ENCODE data around the gene A3GALT2.
"Not testable (repeated sequence)": the region's sequence is repeated elsewhere in the genome, so short reads cannot be mapped to it uniquely, and the experiment has no call there.

Gene A3GALT2

DNA sequence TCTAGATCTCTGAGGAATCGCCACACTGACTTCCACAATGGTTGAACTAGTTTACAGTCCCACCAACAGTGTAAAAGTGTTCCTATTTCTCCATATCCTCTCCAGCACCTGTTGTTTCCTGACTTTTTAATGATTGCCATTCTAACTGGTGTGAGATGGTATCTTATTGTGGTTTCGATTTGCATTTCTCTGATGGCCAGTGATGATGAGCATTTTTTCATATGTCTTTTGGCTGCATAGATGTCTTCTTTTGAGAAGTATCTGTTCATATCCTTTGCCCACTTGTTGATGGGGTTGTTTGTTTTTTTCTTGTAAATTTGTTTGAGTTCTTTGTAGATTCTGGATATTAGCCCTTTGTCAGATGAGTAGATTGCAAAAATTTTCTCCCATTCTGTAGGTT is 30.3 kb downstream of the A3GALT2 start:
- DNase-seq, result not testable (repeated sequence)

- DNase-seq, result no peak
Measured at GRCh38 chr1:33289858-33290154, 31.1 kb downstream of the A3GALT2 start.

GRCh38 chr1:33288976-33289857 is 31.7 kb downstream of the A3GALT2 start:
- no peak for DNase-seq

DNA sequence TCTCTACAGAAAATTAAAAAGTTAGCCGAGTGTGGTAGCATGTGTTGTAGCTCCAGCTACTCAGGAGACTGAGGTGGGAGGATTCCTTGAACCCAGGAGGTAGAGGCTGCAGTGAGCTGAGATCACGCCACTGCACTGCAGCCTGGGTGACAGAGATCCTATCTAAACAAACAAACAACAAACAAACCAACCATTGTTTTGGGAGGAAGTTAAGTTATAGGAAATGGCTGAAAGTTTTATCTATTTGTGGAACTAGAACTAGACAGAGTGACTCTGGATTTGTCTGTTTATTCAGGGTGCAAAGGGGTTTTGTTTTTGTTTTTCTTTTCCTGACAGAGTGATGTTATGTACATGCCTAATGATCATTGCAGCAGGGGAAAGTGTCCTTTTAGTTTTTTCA is 33.6 kb downstream of the A3GALT2 start:
- DNase-seq, result no peak

- no peak for DNase-seq
Measured at GRCh38 chr1:33286451-33287185, 34.3 kb downstream of the A3GALT2 start.

DNA sequence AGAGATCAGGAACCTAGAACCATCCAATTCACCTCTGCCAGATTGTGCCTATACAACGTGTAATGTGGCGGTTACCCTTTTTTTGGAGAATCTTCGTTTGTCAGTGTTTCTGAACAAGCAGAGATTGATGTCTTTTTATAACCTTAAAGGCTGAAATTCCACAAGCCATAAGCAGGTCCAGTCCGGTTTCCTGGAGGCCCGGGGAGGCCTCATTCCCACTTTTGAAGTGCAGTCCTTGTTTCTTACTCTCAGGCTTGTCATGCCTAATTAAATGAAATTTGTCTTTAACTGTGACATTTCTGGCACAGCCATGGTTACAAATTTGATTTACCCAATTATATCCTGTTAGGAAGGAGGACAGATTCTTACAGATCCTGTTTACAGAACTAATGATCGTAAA is 36.8 kb downstream of the A3GALT2 start:
- DNase-seq, result no peak

GRCh38 chr1:33282791-33283190 is 38.1 kb downstream of the A3GALT2 start:
- no peak for DNase-seq

DNA sequence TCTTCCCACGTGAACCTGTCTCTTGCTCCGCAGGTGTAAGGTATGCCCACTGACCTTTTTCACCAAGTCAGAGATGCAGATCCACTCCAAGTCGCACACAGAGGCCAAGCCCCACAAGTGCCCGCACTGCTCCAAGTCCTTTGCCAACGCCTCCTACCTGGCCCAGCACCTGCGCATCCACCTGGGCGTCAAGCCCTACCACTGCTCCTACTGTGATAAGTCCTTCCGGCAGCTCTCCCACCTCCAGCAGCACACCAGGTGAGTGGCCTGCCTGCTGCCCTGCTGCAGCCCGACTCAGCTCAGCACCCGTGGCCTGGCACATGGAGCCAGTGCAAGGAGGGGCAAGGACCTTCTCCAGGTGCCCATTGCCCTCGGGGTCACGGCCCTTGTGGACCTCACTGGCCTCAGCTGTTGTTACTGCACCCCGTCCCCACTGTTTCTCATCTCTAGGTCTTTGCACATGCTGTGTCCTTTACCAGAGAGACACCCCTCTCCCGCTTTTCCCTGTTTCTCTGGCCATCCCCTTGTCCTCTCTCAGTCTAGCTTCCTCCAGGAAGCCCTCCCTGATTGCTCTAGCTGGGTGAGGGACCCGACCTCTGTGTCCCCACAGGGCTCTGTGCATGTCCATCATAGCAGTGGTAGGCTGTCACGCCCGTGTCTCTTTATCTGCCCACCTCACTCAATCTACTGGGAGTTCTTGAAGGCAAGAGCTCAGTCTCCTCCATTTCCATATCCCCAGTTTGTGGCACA is 39.2 kb downstream of the A3GALT2 start:
- no peak for DNase-seq

GRCh38 chr1:33280091-33280661 is 40.7 kb downstream of the A3GALT2 start:
- DNase-seq, result no peak

- no peak for DNase-seq
Measured at GRCh38 chr1:33277488-33278084, 43.3 kb downstream of the A3GALT2 start.

- DNase-seq, result no peak
Measured at GRCh38 chr1:33276573-33277298, 44.2 kb downstream of the A3GALT2 start.

- DNase-seq, result no peak
Measured at GRCh38 chr1:33275706-33276572, 45.0 kb downstream of the A3GALT2 start.

GRCh38 chr1:33275195-33275594 is 45.7 kb downstream of the A3GALT2 start:
- DNase-seq, result no peak

- DNase-seq, result no peak
Measured at GRCh38 chr1:33274446-33274845, 46.5 kb downstream of the A3GALT2 start.

- no peak for DNase-seq
Measured at GRCh38 chr1:33273961-33274371, 46.9 kb downstream of the A3GALT2 start.

DNA sequence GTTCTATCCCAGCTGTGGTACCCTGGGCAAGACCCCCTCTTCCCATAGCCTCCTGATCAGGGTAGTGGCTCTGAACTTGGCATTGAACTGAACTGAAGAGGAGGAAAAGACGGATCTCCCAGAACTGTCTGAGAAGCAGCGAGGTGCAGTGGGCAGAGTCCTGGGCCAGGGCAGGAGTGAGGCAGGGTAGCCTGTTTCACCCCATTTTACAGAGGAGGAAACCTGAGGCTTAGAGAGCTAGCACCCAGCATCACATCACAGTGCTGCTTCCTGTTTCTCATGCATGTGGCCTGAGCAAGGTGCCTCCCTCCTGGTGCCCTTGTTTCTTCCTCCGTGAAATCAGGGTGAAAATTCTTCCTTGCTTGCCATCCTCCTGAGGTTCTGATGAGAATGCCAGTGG is 47.5 kb downstream of the A3GALT2 start:
- no peak for DNase-seq

DNA sequence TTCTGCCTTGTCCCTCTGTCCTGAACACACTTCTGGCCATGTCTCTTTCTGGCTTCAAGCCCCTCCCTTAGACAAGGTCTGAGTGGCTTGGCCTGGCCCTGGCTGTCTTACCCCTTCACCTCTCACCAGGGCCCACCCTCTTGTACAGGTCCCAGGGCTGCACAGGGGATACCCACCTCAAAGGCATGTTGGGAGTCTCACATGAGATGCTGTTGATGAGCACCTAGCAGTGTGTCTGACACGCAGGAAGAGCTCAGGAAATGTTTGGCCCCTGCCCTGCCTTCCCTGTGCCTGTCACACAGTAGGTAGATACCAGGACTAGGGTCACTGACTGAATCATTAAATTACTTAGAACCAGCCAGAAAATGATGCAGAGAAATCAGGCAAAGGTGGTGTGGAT is 48.0 kb downstream of the A3GALT2 start:
- DNase-seq, result no peak

- no peak for DNase-seq
Measured at GRCh38 chr1:33272509-33272908, 48.4 kb downstream of the A3GALT2 start.

DNA sequence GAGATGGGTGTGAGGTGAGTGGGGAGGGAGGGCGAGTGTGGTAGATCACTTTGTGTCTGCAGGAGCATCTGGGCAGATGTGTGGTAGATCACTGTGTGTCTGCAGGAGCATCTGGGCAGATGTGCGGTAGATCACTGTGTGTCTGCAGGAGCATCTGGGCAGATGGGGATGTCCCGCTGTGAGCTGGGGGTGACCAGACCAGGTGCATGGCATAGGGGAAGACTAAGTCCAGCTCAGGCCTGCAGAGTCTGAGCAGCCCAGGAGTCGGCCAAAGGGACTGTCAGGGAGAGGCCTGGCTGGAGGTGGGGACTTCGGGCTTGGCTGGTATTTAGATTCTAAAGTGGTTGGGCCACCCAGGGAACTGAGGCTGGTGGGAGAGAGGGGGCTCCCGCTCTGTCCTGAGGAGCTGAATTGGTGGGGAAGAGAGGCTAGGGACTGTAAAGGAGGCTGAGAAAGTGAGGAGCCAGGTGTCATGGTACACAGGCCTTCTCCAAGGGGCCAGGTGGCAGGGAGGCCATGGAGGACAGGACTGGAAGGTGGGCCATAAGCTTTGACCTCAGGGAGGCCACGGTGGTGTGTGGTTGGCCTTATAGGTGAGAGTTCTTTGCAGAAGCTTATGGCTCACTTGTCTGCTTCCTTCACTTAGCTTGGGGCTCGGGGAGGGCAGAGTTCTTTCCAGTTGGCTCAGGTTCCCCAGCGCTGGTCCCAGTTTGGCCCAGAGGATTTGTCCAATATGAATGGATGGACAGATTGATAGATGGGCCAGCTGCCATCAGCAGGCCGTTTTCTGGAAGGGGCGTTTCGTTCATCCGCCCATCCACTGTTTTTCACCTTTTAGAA is 49.0 kb downstream of the A3GALT2 start:
- no peak for DNase-seq

DNA sequence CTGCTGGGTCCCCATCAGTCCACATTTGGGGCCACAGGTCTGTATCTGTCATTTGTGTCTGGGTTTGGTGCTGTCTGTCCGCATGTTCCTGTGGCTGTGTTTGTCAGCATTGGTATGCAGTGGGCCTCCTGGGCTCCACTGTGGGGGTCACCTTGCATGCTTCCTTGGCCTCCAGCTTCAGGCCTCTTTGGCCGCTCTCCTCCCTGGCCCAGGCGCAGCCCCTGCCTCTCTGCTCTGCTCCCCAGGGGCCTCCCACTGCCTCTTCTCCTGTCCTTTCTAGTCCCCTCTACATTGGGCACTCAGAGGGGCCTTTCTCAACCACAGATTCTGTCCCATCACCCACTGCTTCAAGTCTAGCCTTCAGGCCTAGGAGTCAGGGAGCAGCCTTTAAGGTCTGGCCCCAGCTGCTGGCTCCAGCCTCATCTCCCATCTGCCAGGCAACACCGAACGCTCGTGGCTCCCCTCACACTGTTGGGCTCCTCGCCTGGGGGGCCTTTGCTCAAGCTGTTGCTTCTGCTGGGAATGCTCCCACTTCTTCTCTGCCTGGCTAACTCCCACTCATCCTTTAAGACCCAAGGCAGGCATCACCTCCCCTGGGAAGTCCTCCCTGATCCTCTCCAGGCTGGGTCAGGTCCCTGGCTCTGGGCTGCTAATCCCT is 50.0 kb downstream of the A3GALT2 start:
- DNase-seq, result no peak
